A673 (cell line): ENCODE data around the gene DAPK1. TPM values are rescaled to one million over a fixed set of nuclear protein-coding genes. Genes with fewer than 3 reads are reported as not detected.

Source experiments
- BruUV-seq: library from RNA; stranded (reverse); fragments of 400-500 nt; replicated peaks from 2 replicates; lab custom pipeline; 2021; lab: Mats Ljungman, UMichigan
- CTCF ChIA-PET: fragments of 300-600 bp; sonication (Branson Sonifier 250); formaldehyde crosslinking; loops from one replicate; lab custom pipeline; 2022; ENCODE audit warnings: antibody characterized with exemption; lab: Charles Lee
- POLR2A ChIA-PET: fragments of 300-600 bp; sonication (Branson Sonifier 250); formaldehyde crosslinking; loops from one replicate; lab custom pipeline; 2022; ENCODE audit warnings: antibody characterized with exemption; ENCODE audit not compliant: low non-redundant PET; lab: Charles Lee
- DNase-seq: peaks from one replicate; pipeline ENCODE4 v3.0.0-alpha.2; 2015; ENCODE audit warnings: low spot score
- H3K27ac ChIP-seq: fragments of 200-600 bp; sonication (generic); 2 replicates; pipeline ENCODE4 v1.5.1; 2016; ENCODE audit warnings: mixed run types, low read depth, mild to moderate bottlenecking, mixed read lengths, antibody characterized with exemption, low read length; ENCODE audit not compliant: poor library complexity, severe bottlenecking
- H3K27me3 ChIP-seq: fragments of 200-600 bp; sonication (generic); replicated peaks from 2 replicates; pipeline ENCODE4 v1.6.1; 2017; ENCODE audit warnings: mixed run types, low read depth, mild to moderate bottlenecking, mixed read lengths, antibody characterized with exemption, low read length; ENCODE audit not compliant: insufficient read depth, poor library complexity
- H3K36me3 ChIP-seq: fragments of 200-600 bp; sonication (generic); 2 replicates; pipeline ENCODE4 v1.6.1; 2016; ENCODE audit warnings: mixed run types, mild to moderate bottlenecking, mixed read lengths, antibody characterized with exemption, low read length; ENCODE audit not compliant: insufficient read depth, poor library complexity, severe bottlenecking
- H3K4me1 ChIP-seq: fragments of 200-600 bp; sonication (generic); 2 replicates; pipeline ENCODE4 v1.6.1; 2017; ENCODE audit warnings: mixed run types, mild to moderate bottlenecking, mixed read lengths, antibody characterized with exemption, low read length; ENCODE audit not compliant: insufficient read depth, poor library complexity, severe bottlenecking
- H3K4me3 ChIP-seq: fragments of 200-600 bp; sonication (generic); 2 replicates; pipeline ENCODE4 v1.5.1; 2016; ENCODE audit warnings: low read depth, mixed run types, mild to moderate bottlenecking, mixed read lengths, low read length; ENCODE audit not compliant: poor library complexity, severe bottlenecking
- H3K9me3 ChIP-seq: fragments of 200-600 bp; sonication (generic); 2 replicates; pipeline ENCODE4 v1.6.1; 2016; ENCODE audit warnings: mixed run types, low read depth, mild to moderate bottlenecking, mixed read lengths, antibody characterized with exemption, low read length; ENCODE audit not compliant: poor library complexity, severe bottlenecking
- EZH2 ChIP-seq: fragments of 200-600 bp; sonication (generic); IDR thresholded peaks from 2 replicates; pipeline ENCODE4 v1.6.1; 2017; ENCODE audit warnings: borderline replicate concordance, low read depth, mild to moderate bottlenecking, mixed read lengths, antibody characterized with exemption, low read length; ENCODE audit not compliant: poor library complexity, severe bottlenecking
- intact Hi-C: fragments of 100-400 bp; cut with micrococcal nuclease; formaldehyde crosslinking; loops from one replicate; pipeline ENCODE4 v1.10.0; 2022; ENCODE audit not compliant: unreplicated experiment
- total RNA-seq: library from RNA; stranded (reverse); gene quantifications from 2 replicates; pipeline ENCODE4 v1.2.3, GENCODE V29; 2021
- TF ChIP-seq, protein P1 (sequence below): fragments of 300-800, 200-600 bp; sonication (generic); conservative IDR thresholded peaks from 2 replicates; pipeline ENCODE4 v1.5.1; 2017; ENCODE audit warnings: low read depth, mild to moderate bottlenecking, antibody characterized with exemption, low read length, moderate library complexity, mixed read lengths

The DAPK1 gene
- total RNA-seq, 1 experiment from 2014 or later: 380 TPM

DNA sequence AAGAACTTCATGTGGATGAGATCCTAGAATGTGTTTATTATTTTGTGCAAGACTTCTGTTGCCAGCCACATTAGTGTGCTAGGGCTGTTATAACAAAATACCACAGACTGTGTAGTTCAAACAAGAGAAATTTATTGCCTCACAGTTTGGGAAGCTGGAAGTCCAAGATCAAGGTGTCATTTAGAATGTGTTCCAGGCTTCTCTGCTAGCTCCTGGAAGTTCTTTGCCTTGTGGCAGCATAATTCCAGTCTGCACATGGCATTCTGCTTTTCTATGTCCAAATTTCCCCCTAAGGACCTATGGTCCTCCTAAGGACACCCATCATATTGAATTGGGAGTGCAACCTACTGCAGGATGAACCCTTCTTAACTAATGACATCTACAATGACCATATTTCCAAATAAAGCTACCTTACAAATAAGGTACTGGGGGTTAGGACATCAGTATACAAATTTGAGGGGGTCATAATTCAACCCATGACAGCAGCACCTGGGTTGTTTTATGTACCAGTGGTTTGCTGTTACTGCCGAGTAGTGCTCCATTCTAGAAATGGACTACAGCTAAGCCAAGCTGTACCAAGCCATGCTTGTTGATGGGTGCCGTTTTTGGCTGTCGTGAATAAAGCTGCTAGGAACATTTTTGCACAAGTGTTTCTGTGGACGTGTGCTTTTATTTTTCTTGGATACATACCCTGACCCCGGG lies 52.7 kb downstream of the DAPK1 start:
- H3K27ac ChIP-seq: peak overlapping the region; percentile 19
- CTCF ChIA-PET: no interaction called here
- POLR2A ChIA-PET: interaction anchor here (0.6 kb wide), 1 partner anchor 1268 kb away, joined by 3 read pairs; no protein-coding TSS in a partner anchor
- H3K4me3 ChIP-seq: no peak overlapping the region
- H3K27me3 ChIP-seq: no peaks in the 10 kb centered on the region
- no peak for DNase-seq
- H3K9me3 ChIP-seq: no peaks in the 10 kb centered on the region
- peaks cover 56% of the 10 kb centered on the region for H3K4me1 ChIP-seq
- intact Hi-C loops: no loop called here
- H3K36me3 ChIP-seq: peaks cover 25% of the 10 kb centered on the region
- BruUV-seq: no TSS peak
- TF ChIP-seq EZH2: no peak

DNA sequence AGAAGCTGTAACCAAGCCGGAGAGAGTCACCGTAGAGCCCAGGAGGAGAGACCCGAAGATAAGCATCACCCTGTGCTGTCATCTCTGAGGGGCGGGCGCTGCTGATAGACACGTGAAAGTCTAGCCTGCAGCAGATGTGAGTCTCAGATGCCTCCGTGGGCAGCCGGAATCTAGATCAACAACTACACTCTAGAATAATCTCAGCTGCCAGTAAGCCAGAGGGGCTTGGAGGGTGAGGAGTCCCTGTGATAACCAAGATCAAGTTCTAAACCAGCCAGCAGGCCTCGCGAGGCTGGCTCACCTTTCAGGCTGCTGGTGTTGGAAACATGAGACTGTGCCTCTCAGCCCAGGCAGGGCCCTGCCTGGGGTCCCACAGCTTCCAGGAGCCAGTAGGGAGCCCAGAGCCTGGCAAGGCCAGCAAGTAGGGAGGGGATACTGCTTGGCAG lies 54.1 kb downstream of the DAPK1 start:
- H3K9me3 ChIP-seq: no peaks in the 10 kb centered on the region
- POLR2A ChIA-PET: no interaction called here
- peaks cover 33% of the 10 kb centered on the region for H3K36me3 ChIP-seq
- no peak for DNase-seq
- no peaks in the 10 kb centered on the region for H3K27me3 ChIP-seq
- intact Hi-C loops: no loop called here
- BruUV-seq: no TSS peak
- TF ChIP-seq, protein P1, sequence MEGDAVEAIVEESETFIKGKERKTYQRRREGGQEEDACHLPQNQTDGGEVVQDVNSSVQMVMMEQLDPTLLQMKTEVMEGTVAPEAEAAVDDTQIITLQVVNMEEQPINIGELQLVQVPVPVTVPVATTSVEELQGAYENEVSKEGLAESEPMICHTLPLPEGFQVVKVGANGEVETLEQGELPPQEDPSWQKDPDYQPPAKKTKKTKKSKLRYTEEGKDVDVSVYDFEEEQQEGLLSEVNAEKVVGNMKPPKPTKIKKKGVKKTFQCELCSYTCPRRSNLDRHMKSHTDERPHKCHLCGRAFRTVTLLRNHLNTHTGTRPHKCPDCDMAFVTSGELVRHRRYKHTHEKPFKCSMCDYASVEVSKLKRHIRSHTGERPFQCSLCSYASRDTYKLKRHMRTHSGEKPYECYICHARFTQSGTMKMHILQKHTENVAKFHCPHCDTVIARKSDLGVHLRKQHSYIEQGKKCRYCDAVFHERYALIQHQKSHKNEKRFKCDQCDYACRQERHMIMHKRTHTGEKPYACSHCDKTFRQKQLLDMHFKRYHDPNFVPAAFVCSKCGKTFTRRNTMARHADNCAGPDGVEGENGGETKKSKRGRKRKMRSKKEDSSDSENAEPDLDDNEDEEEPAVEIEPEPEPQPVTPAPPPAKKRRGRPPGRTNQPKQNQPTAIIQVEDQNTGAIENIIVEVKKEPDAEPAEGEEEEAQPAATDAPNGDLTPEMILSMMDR: no peak
- TF ChIP-seq EZH2: no peak
- CTCF ChIA-PET: no interaction called here
- H3K27ac ChIP-seq: peak overlapping the region; percentile 47
- H3K4me3 ChIP-seq: no peak overlapping the region
- peaks cover 53% of the 10 kb centered on the region for H3K4me1 ChIP-seq

DNA sequence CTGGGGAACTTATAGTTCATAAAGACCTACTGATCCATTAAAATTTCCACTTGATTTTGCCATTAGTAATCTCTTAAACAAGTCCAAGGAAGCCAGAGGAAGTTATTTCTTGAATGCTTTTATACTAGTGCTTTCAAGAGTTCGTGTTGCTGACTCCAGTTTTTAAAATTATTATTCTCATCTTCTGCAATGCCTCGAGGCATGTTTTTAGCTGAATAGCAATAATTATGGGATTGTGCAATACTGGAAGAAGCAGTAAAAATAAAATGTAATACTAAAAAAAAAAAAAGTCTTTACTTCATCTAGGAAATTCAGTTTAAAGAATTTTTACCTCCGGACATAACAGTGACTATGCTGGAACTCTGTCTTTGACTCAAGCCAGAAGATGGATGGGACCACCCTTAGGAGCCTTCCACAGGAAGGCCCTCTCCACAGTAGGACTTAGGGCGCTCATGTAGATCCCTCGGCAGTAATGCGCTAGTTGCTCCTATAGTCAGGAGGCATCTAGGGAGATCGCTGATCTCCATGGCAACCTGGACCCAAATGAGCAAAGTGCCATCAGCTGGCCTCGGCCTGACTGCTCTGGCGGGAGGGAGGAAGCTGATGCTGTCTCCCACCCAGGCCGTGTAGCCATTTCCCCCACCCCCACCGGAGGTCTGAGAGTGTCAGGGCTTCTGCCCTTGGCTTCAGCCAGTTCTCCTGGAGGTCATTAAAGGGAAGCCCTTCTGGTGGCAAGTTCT lies 56.7 kb downstream of the DAPK1 start:
- Histone ChIP-seq H3K4me3 (no peak overlapping the region), H3K9me3 (no peaks in the 10 kb centered on the region), H3K36me3 (peaks cover 28% of the 10 kb centered on the region), H3K27me3 (no peaks in the 10 kb centered on the region), H3K4me1 (peaks cover 47% of the 10 kb centered on the region), H3K27ac (peak overlapping the region; percentile 27)
- ChIA-PET POLR2A (interaction anchor here (0.6 kb wide), 1 partner anchor 607 kb away, joined by 4 read pairs; no protein-coding TSS in a partner anchor), CTCF (no interaction called here)
- DNase-seq: peak; percentile 43
- TF ChIP-seq EZH2: no peak
- TF ChIP-seq, protein P1: no peak
- intact Hi-C loops: no loop called here
- no TSS peak for BruUV-seq
